CD4-positive, alpha-beta T cell treated with Interleukin-10 for 1 hour (primary cell): ENCODE data around the gene RAB27B.

Experiments used
- DNase-seq: peaks from one replicate; pipeline ENCODE4 v3.0.0-alpha.2; 2020

The RAB27B gene

GRCh38 chr18:54916507-54916906 lies 88.2 kb downstream of the RAB27B start:
- no peak for DNase-seq

- no peak for DNase-seq
These were observed 89.8 kb downstream of the RAB27B start for GRCh38 chr18:54918060-54918459.

DNA sequence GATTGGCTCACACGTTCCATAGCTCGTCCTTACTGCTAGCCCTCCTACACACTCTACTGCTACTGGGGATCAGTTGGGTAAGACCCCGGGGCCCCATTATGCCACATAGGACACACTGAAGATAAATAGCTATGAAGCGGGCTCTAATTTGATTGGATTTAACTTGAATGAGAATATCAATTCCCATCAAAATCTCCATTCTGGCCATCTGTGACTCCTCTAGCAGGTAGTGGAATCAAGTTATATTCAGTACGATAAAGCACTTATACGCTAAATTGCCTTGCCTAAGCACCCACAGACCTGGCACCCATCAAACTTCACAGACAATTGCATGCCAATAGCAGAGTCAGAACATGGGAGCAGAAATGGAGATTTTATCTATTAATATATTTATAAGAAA lies 91.1 kb downstream of the RAB27B start:
- DNase-seq: no peak

- DNase-seq: no peak
These were observed 95.2 kb downstream of the RAB27B start for GRCh38 chr18:54923339-54923956.

- no peak for DNase-seq
These were observed 96.7 kb downstream of the RAB27B start for GRCh38 chr18:54924948-54925347.

GRCh38 chr18:54926593-54927325 lies 98.5 kb downstream of the RAB27B start:
- DNase-seq: no peak

DNA sequence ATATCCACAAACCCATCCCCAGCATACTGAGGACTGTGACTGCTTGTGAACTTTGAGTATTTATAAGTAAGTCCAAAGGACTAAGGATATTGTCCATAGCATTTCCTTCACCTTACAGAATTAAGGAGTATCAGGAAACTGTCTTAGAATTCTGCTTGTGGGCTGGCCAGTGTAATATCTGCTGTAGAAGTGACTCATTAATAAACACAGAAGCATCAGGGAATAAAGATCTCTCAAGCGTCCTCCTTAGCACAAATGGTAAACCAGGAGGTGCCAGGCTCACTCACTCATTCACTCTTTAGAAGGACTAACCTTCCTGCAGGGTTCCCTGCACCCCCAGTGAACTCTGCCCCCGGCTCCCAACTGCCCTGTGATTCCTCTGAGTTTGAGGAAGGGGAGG lies 100.0 kb downstream of the RAB27B start:
- DNase-seq: no peak

GRCh38 chr18:54931152-54931551 lies 102.9 kb downstream of the RAB27B start:
- DNase-seq: no peak

DNA sequence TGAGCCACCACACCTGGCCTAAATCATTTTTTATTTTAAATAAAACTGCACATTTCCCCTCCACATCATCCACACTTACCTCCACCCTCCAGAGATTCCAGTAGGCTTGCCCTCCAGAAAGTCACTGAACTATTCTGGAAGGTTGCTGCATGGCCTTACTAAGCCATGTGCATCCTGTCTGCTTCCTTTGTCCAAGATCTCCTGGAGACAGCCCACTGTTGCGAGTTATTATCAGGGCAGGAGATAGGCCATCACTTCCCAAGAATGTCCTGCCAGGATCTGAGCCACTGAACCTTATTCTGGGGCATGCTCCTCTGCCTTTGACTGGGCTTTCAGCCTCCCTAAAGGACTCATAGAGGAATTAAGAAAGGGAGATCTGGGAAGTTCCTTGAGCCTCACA lies 104.2 kb downstream of the RAB27B start:
- no peak for DNase-seq

GRCh38 chr18:54938506-54938905 lies 110.2 kb downstream of the RAB27B start:
- no peak for DNase-seq

GRCh38 chr18:54939361-54939917 lies 111.2 kb downstream of the RAB27B start:
- no peak for DNase-seq

DNA sequence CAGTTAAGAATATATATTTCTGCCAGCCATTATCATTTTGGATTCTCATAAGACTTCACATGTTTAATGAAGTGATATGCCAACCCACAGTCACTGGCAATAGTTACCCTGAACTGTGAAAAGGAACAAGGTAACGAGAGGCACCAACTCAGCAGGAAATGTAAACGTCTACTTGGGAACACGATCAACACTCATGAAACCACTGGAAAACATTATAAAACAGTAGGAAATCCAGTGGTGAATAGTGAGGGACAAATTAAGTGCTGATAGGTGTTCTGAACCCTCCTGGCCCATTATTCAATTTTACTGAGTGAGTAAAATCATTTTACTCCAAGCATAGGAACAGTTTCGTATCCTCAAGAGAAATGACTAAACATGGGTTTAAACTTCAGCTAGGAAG lies 113.9 kb downstream of the RAB27B start:
- DNase-seq: no peak

DNA sequence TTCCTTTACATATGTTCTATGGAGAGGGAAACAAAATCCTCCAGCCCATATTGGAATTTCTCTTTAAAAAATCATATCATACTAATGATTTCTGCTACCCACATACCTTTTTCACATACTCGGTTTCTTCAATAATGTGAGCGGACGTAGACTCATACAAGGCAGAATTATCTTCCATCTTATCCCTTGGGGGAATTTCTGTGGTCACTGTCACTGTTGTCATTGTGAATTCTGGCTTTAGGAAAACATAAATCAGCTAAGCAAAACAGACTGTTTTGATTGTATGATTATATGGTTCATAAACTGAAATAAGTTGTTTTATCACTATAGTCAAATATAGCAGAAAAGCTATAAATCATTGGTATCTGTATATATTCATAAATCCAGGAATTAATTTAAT lies 114.3 kb downstream of the RAB27B start:
- DNase-seq: no peak
